Subcutaneous preadipocyte (primary cell): ENCODE measurements around the gene CHRNE. TPM values are rescaled to one million over a fixed set of nuclear protein-coding genes. Genes with fewer than 3 reads are reported as not detected.

Source experiments
- total RNA-seq: library from RNA; depleted of rRNA; stranded (reverse); fragments of >200 nt; gene quantifications from 2 replicates; pipeline ENCODE4 v1.2.3, GENCODE V29; 2012

Gene CHRNE
- total RNA-seq, result 0.37 TPM in 1 of 2 replicates, not detected in the other

DNA sequence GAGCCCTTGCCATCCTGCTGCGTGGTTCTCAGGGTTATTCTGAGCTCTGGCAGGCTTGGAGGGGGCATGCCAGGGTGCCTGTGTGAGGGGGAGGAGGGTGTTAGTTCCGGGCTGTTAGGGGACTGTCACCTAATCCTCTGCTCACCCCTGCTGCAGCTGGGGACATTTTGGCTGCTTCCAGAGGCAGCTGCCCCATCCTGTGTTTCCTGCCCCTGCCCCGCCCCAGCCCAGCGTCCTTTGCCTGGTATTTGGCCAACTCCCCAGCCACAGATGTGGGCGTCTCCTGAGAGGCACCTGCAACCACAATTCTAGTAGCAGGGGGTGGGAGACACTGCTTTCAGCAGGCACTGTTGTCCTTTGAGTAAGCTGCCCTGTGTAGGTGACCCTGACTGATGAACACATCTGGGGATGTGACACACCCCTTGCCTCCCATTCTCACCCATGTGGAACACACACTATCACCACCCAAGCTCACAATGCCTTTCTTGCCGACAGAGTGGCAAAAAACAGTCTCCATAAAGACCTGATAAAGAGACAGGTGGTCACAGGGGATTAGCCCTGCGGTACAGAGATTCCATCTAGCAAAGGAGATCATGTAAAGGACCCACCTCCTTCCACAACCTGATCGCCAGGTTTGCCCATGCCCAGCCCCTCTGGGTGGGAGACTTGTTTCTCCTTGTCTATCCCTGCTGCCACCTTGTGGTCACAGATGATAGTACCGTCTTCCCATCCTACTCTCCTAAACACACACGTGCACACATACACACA, at the start of gene CHRNE:
TSS of gene CHRNE (minus strand) at position 48 of the 768 bp plus-strand sequence. CDS start at position 13, 35 bp downstream.

DNA sequence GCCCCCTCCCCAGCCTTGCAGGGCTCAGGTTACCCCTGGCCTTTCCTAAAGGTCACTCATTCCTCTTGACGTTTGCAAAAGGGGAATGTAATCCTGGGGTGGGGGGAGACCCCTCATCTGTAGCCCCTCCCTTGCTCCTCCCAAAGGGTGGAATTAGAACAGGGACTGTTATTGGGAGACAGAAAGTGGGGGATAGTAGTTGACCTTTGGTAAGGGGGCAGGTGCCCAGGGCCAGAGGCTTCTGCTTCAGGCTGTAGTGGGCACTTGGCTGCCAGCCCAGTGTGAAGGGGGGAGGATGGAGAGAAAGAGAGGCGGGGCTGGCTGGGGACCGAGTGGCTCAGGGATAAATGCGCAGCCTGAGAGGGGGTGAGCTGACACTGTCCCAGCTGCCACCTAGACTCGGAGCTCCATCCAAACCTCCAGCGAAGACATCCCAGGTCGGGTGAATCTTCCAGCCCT, 47.9 kb upstream of the CHRNE start, which contains the start of gene ENO3:
TSS of gene ENO3 (plus strand) at position 374 of the 459 bp plus-strand sequence. CDS start 711 bp downstream, outside the sequence.

DNA sequence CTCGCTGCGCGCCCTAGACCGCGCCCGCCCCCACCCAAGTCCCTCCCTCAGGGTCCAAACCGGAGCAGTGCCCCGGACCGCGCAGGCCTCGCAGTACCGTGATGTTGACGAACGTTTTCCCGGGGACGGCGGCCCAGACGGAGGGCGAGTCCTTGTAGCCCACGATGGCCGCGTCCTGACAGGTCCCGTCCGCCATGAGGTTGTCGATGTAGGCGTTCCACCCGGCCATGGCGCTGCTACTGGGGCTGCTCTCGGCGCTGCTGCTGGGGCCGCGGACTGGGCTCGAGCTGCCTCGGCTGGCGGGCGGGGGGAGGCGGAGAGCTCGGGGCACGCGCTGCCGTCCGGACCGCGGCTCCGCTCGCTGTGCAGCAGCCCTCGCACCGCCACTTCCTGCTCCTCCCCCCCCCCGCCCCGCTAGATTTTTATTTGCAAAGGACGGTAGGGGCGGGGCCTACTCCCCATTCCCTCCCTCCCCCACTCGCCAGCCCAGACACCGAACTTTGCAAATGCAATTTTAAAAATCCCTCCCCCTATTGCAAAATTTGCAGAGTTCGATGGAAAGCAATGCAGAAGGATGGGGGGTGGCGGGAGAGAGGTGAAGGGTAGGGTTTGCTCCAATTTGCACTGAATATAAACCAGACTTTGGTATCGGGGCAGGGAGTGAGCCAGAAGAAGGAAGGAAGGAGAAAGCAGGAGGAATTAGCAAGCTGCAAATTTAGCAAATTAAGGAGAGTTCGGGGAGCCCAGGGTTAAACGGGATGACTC, 45.5 kb upstream of the CHRNE start, which contains the start of gene PFN1:
TSS of gene PFN1 (minus strand) at position 365 of the 765 bp plus-strand sequence. CDS start at position 229, 136 bp downstream.

DNA sequence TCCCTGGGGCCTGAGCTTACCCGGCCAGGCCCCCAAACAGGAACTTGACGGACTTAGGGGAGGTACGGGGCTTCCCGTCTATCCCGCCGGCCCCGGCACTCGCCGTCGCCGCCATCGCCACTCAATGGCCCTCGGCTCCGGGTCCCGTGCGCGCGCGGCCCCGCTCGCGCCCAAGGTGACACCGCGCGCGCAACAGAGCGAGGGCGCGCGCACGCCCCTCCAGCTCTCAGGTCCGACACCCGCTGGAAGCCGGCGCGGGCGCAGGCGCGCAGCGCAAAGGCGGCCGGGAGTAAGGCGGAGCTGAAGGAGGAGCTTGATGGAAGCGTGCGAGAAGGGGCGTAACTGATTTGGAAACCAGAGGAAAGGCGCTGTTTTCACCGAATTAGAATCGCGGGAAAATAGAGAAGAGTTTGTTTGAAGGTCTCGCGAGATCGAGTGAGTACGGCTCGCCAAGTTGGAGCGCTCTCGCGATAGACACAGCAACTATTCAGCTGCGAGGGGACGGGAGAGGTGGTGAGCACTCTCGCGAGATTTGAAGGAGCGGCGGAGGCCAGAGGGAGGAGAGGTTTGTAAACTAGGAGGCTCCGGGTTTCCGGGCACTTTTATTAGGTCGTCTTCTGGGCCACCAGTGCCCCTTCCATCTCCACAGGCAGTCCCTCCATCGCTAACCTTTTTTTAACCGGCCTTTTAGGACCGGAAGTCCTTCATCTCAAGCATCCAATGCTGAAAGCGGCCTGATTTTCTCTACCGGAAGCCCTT, 37.1 kb upstream of the CHRNE start, which contains the start of the genes RNF167 and SLC25A11:
TSS of gene RNF167 (plus strand) at position 473 of the 759 bp plus-strand sequence. CDS start 642 bp downstream, outside the sequence.
TSS of gene SLC25A11 (minus strand) at position 251 of the 759 bp plus-strand sequence. CDS start at position 115, 136 bp downstream.

DNA sequence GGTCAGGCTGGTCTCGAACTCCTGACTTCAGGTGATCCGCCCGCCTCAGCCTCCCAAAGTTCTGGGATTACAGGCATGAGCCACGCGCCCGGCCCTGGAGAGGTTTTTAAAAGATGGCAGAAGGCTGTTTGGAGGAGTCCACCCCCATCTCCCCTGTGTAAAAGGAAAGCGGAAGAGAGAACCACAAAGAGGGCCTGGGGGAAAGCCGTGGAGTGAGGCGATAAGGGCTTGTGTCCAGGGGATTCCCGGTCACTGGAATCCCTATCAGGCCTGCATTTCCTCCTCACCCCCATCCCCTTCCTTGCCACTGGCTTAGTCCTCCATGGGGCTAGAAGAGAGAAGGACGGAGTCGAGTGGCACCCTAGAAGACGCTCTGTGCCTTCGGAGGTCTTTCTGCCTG, 29.1 kb upstream of the CHRNE start, which contains the start of gene GP1BA:
TSS of gene GP1BA (plus strand) at position 315 of the 400 bp plus-strand sequence. CDS start 328 bp downstream, outside the sequence.

DNA sequence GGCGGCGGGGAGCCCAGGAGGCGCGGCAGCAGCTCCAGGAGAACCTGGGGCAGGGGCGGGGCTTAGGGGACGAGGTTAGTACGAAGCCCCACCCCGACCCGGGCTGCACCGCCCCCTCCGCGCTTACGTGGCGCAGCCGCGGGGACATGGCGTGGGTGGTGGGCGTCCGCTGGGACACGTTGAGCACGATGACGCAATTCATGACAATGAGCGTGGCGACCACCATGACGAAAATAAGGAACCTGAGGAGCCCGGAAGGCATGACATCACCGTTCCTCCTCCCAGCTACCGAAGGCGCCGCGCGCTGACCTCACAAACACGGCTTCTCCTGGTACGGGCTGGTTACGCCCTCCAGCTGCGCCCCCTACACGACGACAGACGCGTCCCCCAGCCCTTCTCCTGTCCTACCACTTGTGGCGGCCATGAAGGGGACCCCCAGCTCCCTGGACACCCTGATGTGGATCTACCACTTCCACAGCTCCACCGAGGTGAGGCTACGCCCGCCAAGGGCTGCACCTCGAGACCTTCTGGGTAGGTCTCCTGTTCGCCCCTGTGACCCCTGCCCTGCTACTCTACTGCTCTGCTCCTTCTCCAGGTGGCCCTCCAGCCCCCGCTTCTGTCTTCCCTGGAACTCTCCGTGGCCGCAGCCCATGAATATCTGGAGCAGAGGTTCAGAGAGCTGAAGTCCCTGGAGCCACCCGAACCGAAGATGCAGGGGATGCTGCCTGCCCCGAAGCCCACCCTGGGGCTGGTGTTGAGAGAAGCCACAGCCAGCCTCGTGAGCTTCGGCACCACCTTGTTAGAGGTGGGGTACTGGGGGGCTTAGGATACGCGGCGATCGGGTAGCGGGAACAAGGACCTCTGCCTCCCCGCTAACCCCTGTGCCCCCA, 3.3 kb downstream of the CHRNE start, which contains the start of gene C17orf107:
TSS of gene C17orf107 (plus strand) at position 196 of the 890 bp plus-strand sequence. CDS start at position 423, 227 bp downstream.

Other genes with a start within 250 kb of the CHRNE start
- gene PELP1, start 199.0 kb downstream of the CHRNE start, total RNA-seq, result 22.8 and 30.1 TPM in 2 replicates
- gene ARRB2, start 192.5 kb downstream of the CHRNE start, total RNA-seq, result 9.2 and 16.0 TPM in 2 replicates
- gene MED11, start 171.7 kb downstream of the CHRNE start, total RNA-seq, result 13.5 and 16.9 TPM in 2 replicates
- 0.20 TPM in 1 of 2 replicates, not detected in the other for gene ZMYND15, start 163.3 kb downstream of the CHRNE start, total RNA-seq
- gene CXCL16, start 163.2 kb downstream of the CHRNE start, total RNA-seq, result 1.6 and 2.6 TPM in 2 replicates
- gene TM4SF5, start 131.2 kb downstream of the CHRNE start, total RNA-seq, result not detected in 2 replicates
- 0.59 TPM in 1 of 2 replicates, not detected in the other for gene VMO1, start 116.7 kb downstream of the CHRNE start, total RNA-seq
- 0.37 TPM in 1 of 2 replicates, not detected in the other for gene GLTPD2, start 114.1 kb downstream of the CHRNE start, total RNA-seq
- gene PSMB6, start 106.9 kb downstream of the CHRNE start, total RNA-seq, result 111 and 116 TPM in 2 replicates
- gene PLD2, start 95.9 kb downstream of the CHRNE start, total RNA-seq, result 17.6 and 18.2 TPM in 2 replicates
- gene MINK1, start 69.8 kb downstream of the CHRNE start, total RNA-seq, result 32.0 and 37.3 TPM in 2 replicates
- gene C17orf107, start 3.6 kb downstream of the CHRNE start, total RNA-seq, result 0.37 and 0.59 TPM in 2 replicates
- not detected in 2 replicates for gene GP1BA, start 29.2 kb upstream of the CHRNE start, total RNA-seq
- 50.0 and 50.2 TPM in 2 replicates for gene SLC25A11, start 36.9 kb upstream of the CHRNE start, total RNA-seq
- gene RNF167, start 37.2 kb upstream of the CHRNE start, total RNA-seq, result 29.4 and 29.9 TPM in 2 replicates
- 412 and 494 TPM in 2 replicates for gene PFN1, start 45.4 kb upstream of the CHRNE start, total RNA-seq
- gene ENO3, start 48.0 kb upstream of the CHRNE start, total RNA-seq, result 1.1 and 1.6 TPM in 2 replicates
- 30.1 and 37.5 TPM in 2 replicates for gene SPAG7, start 64.7 kb upstream of the CHRNE start, total RNA-seq
- 10.3 and 20.3 TPM in 2 replicates for gene CAMTA2, start 84.6 kb upstream of the CHRNE start, total RNA-seq
- gene INCA1, start 94.4 kb upstream of the CHRNE start, total RNA-seq, result 0.37 TPM in 1 of 2 replicates, not detected in the other
- gene KIF1C, start 94.9 kb upstream of the CHRNE start, total RNA-seq, result 38.6 and 50.8 TPM in 2 replicates
- under 0.01 TPM in 1 of 2 replicates, not detected in the other for gene SLC52A1, start 132.3 kb upstream of the CHRNE start, total RNA-seq
- gene ZFP3, start 175.4 kb upstream of the CHRNE start, total RNA-seq, result 1.5 and 2.0 TPM in 2 replicates
- gene ZNF232, start 208.8 kb upstream of the CHRNE start, total RNA-seq, result 7.2 and 7.3 TPM in 2 replicates
- not detected in 2 replicates for gene USP6, start 212.9 kb upstream of the CHRNE start, total RNA-seq